GM19043 (cell line): ENCODE measurements around the gene DLG2.
A peak's percentile ranks its signal among the peaks of the same experiment; 100 is the strongest.
"Not testable (repeated sequence)": the region's sequence is repeated elsewhere in the genome, so short reads cannot be mapped to it uniquely, and the experiment has no call there.

ENCODE experiments used
- ATAC-seq: cut with Tn5 transposase; IDR thresholded peaks from one replicate; pipeline ENCODE4 v1.9.1; 2021; ENCODE audit warnings: low read depth; ENCODE audit not compliant: unreplicated experiment

DLG2 gene

GRCh38 chr11:83609191-83609590 is 2018.0 kb downstream of the DLG2 start:
- ATAC-seq: no peak

DNA sequence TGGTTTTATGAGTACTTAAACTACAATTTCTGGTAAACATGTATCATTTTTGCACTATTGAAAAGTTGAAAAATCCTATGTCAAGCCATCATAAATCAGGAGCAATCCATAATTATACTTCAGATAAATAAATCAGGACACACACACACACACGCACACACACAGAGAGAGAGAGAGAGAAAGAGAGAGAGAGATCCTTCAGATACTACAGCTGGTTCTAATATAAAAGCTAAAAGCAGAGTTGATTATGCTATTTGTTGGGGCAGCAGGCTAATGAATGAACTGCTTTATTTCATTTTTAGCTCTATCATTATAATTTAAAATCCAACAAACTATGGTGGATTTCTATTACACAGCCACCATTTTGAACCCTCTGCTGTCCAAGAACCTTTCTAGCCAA is 2018.6 kb downstream of the DLG2 start:
- no peak for ATAC-seq

GRCh38 chr11:83601914-83602527 is 2025.1 kb downstream of the DLG2 start:
- ATAC-seq: no peak

GRCh38 chr11:83601201-83601913 is 2025.8 kb downstream of the DLG2 start:
- ATAC-seq: no peak

GRCh38 chr11:83600661-83601060 is 2026.5 kb downstream of the DLG2 start:
- no peak for ATAC-seq

- no peak for ATAC-seq
Observed at GRCh38 chr11:83599066-83599465, 2028.1 kb downstream of the DLG2 start.

GRCh38 chr11:83587797-83588196 is 2039.3 kb downstream of the DLG2 start:
- ATAC-seq: not testable (repeated sequence)

DNA sequence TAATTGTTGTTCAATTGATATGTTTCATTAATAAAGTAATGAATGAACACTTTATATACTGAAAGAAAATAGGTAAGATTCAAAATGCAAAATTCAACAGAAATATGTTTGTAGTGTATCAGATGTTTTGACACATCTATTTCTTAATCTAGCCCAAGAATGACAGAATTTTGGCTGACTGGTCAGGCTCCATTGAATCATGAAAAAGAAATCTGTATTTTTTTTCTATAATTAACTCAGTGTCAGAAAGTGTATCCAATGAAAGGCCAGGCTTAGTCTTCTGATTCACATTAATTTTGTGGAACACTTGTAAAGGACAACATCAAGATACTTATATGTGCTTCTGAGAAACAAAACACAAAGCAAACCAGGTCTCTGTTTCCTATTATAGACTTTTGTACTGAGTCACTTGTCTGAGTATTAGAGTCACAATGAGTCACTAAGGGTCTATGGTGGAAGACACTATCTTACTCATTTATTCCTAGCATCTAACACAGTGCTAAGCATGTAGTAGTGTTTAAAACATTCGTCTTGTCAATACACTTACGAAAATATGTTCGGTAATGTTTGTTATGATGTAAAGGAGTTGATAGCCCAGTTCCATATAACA is 2043.3 kb downstream of the DLG2 start:
- ATAC-seq: peak; percentile 87

GRCh38 chr11:83574519-83574918 is 2052.6 kb downstream of the DLG2 start:
- no peak for ATAC-seq

DNA sequence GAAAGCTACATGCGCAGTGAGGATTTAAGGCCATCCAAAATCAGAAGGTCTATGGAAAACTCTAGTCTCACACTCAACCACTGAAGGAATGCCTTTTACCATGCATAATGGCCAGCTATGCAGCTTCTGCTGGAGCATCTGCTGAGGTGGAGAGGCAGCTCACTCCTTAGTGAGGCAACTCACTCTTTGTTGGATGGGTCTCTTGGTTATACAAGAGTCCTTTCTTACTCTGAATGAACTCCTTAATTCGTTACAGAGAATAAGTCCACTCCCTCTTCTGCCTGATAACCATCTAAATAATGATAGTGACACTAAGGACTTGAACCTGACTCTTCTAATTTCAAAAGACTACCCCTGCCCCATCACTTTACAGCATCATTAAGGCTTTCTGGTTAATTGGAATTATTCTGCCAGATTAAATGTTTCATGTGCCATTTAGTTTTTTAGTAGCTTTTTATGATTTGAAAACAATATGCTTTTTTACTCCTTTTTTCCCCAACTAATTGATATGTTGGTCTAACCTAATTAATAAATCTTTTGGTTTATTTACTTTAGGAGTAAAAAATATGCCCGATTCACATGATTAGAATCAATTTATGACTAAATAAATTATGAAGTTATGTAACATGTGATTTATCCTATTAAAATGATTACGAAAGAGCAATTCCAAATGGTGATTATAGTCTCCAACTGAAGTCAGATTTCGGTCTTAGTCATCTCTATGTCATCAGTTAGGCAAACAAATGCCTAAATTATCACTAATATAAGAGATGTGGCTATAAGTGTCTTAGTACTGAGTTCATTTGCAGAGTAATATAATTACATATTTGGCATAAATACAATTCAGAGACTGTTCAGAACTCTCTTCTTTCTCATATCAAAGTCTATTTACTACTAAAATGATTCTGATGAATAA is 2054.3 kb downstream of the DLG2 start:
- no peak for ATAC-seq

DNA sequence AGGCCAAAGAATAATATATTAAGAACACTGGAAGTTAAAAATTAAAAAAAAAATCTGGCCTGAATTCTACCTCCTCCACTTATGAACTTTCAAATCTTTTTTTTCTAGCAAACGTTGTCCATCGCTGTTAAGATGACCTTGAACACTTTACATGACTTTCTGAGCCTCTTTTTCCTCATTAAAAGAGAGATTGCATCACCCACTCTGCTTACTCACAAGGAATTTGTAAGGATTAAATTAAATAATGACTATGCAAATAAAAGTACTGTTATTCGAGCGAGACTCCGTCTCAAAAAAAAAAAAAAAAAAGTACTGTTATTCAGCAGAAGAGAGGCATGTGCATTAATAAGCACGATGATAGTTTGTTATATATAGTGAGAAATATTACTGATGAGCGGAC is 2055.8 kb downstream of the DLG2 start:
- ATAC-seq: no peak

GRCh38 chr11:83569134-83569805 is 2057.9 kb downstream of the DLG2 start:
- ATAC-seq: no peak

DNA sequence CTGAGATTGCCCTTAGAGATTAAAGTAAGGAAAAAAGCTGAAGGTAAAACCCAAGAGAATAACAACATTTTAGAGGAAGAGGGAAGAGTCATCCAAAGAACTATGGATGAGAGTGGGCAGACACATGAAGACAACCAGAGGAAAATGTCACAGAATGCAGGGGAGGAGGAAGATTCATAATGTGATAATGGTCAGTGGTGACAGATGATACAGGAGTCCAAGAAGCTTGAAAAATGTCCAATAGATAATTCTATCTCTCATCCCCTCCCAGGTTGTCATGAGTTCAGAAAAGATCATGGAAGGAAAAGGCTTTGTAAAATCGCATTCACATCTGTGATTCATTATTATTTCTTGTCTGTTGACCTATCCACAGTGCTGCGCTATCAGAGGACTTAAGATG is 2058.6 kb downstream of the DLG2 start:
- ATAC-seq: no peak

GRCh38 chr11:83566950-83567349 is 2060.2 kb downstream of the DLG2 start:
- ATAC-seq: no peak

- no peak for ATAC-seq
Observed at GRCh38 chr11:83564870-83565269, 2062.3 kb downstream of the DLG2 start.

DNA sequence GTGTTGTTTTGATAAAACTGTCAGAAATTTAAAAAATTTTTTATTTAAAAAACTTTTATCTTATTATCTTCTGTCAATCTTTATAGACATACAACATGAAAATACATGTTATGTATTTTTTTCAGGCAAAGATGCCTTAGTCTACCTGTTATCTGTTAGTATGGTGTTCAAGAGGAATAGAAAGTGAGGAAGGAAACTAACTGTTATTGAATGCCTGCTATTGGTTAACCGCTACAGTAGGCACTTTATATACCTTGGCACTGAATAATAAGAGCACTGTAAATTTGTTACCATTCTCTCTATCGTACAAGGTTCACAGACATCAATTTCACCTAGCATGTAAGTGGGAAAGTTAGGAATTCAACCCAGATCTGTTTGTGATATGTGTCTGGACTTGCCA is 2068.9 kb downstream of the DLG2 start:
- no peak for ATAC-seq

GRCh38 chr11:83557653-83558052 is 2069.5 kb downstream of the DLG2 start:
- no peak for ATAC-seq

- ATAC-seq: no peak
Observed at GRCh38 chr11:83554876-83555275, 2072.3 kb downstream of the DLG2 start.

DNA sequence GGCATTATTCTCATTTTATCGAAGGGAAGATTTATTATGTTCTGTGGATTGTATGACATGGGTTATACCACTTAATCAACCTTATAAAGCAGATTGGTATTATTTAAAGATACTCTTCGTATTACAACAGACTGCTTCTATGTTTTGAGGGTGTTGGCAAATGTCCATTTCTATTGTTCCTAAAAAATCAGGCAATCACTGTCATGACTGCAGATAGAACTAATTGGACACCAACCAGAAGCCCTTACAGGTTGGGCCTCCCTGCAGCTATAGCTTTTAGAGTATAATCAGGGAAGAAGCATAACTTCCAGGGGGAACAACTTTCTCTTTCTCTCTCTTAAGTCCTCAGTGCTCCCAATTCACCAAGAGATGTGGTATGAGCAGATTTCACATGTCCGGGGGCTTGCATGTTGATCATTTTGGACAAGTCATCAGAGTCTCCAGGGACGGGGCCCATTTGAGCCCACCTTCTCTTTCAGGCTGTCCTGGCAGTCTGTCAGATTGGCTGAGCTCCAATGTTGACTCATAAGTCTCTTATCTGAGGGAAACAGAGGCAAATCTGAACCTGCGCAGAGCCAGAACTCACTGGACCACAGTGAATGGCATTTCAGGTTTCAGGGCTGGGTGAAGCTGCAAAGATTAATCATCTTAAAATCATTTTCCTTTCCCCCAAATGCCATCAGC is 2077.0 kb downstream of the DLG2 start:
- no peak for ATAC-seq

- no peak for ATAC-seq
Observed at GRCh38 chr11:83546368-83546767, 2080.8 kb downstream of the DLG2 start.
